WTC11 (cell line): Measurements from ENCODE around the gene NOP16. TPM values are rescaled to one million over a fixed set of nuclear protein-coding genes. Genes with fewer than 3 reads are reported as not detected.

Experiments
- ATAC-seq: fragments of 200-7000 bp; cut with Tn5 transposase; 2 replicates; pipeline ENCODE4 v1.10.0; 2021; ENCODE audit warnings: mild to moderate bottlenecking, moderate library complexity
- CTCF ChIA-PET: fragments of 300-600 bp; sonication (Branson Sonifier 250); formaldehyde crosslinking; loops from one replicate; lab custom pipeline; 2021; ENCODE audit warnings: antibody characterized with exemption; lab: Charles Lee
- POLR2A ChIA-PET: fragments of 350-600 bp; sonication (Branson Sonifier 250); formaldehyde crosslinking; loops from one replicate; lab custom pipeline; 2021; ENCODE audit warnings: antibody characterized with exemption; lab: Charles Lee
- DNase-seq: peaks from one replicate; pipeline ENCODE4 v3.0.0; 2021; ENCODE audit warnings: low spot score
- H3K27ac Mint-ChIP-seq: 2 replicates; pipeline ENCODE4 v1.8.0; 2021; ENCODE audit warnings: mixed read lengths
- H3K27me3 Mint-ChIP-seq: 2 replicates; pipeline ENCODE4 v1.8.0; 2021; ENCODE audit warnings: low read depth, mild to moderate bottlenecking, moderate library complexity, mixed read lengths
- H3K36me3 Mint-ChIP-seq: 2 replicates; pipeline ENCODE4 v1.8.0; 2021; ENCODE audit warnings: mixed read lengths
- H3K4me1 Mint-ChIP-seq: 2 replicates; pipeline ENCODE4 v1.8.0; 2022; ENCODE audit warnings: mixed read lengths
- H3K4me3 Mint-ChIP-seq: 2 replicates; pipeline ENCODE4 v1.8.0; 2021; ENCODE audit warnings: mild to moderate bottlenecking, moderate library complexity, mixed read lengths
- H3K9me3 Mint-ChIP-seq: 2 replicates; pipeline ENCODE4 v1.8.0; 2021; ENCODE audit warnings: mixed read lengths
- CREB1 ChIP-seq: sonication (generic); formaldehyde crosslinking; IDR thresholded peaks from 2 replicates; pipeline ENCODE4 v1.8.0; 2023; ENCODE audit warnings: mild to moderate bottlenecking, missing genetic modification reagents
- CREM ChIP-seq: sonication (generic); formaldehyde crosslinking; IDR thresholded peaks from 2 replicates; pipeline ENCODE4 v1.8.1; 2022; ENCODE audit warnings: mild to moderate bottlenecking, missing genetic modification reagents, moderate library complexity
- E2F5 ChIP-seq: sonication (generic); formaldehyde crosslinking; IDR thresholded peaks from 2 replicates; pipeline ENCODE4 v1.8.1; 2022; ENCODE audit warnings: mild to moderate bottlenecking, moderate library complexity, missing genetic modification reagents
- ERG ChIP-seq: fragments of 250-450 bp; sonication (Bioruptor Pico); IDR thresholded peaks from 2 replicates; pipeline ENCODE4 v1.8.0; 2021; ENCODE audit warnings: mild to moderate bottlenecking
- ESRRA ChIP-seq: sonication (generic); formaldehyde crosslinking; IDR thresholded peaks from 2 replicates; pipeline ENCODE4 v1.8.1; 2022; ENCODE audit warnings: mild to moderate bottlenecking, missing genetic modification reagents, borderline replicate concordance
- GRHL2 ChIP-seq: fragments of 250-450 bp; sonication (Bioruptor Pico); IDR thresholded peaks from 2 replicates; pipeline ENCODE4 v1.8.0; 2022; ENCODE audit warnings: mild to moderate bottlenecking, moderate library complexity; ENCODE audit not compliant: insufficient replicate concordance, severe bottlenecking
- IRF2 ChIP-seq: sonication (generic); formaldehyde crosslinking; IDR thresholded peaks from 2 replicates; pipeline ENCODE4 v1.8.0; 2022; ENCODE audit warnings: low read depth, missing genetic modification reagents, borderline replicate concordance
- KAT7 ChIP-seq: sonication (generic); formaldehyde crosslinking; IDR thresholded peaks from 2 replicates; pipeline ENCODE4 v1.8.1; 2023; ENCODE audit warnings: missing genetic modification reagents, mild to moderate bottlenecking, borderline replicate concordance
- TEAD4 ChIP-seq: sonication (generic); formaldehyde crosslinking; IDR thresholded peaks from 2 replicates; pipeline ENCODE4 v1.8.0; 2022; ENCODE audit warnings: mild to moderate bottlenecking, missing genetic modification reagents
- TP53 ChIP-seq: sonication (generic); formaldehyde crosslinking; IDR thresholded peaks from 2 replicates; pipeline ENCODE4 v1.8.1; 2023; ENCODE audit warnings: mild to moderate bottlenecking, missing genetic modification reagents
- USF2 ChIP-seq: sonication (generic); formaldehyde crosslinking; IDR thresholded peaks from 2 replicates; pipeline ENCODE4 v1.8.1; 2023; ENCODE audit warnings: mild to moderate bottlenecking, missing genetic modification reagents, moderate library complexity
- ZBTB21 ChIP-seq: sonication (generic); formaldehyde crosslinking; IDR thresholded peaks from 2 replicates; pipeline ENCODE4 v1.8.1; 2023; ENCODE audit warnings: mild to moderate bottlenecking, missing genetic modification reagents, borderline replicate concordance
- ZNF121 ChIP-seq: sonication (generic); formaldehyde crosslinking; IDR thresholded peaks from 2 replicates; pipeline ENCODE4 v1.8.0; 2023; ENCODE audit warnings: missing genetic modification reagents
- ZNF232 ChIP-seq: sonication (generic); formaldehyde crosslinking; IDR thresholded peaks from 2 replicates; pipeline ENCODE4 v1.8.0; 2022; ENCODE audit warnings: mild to moderate bottlenecking, missing genetic modification reagents
- ZNF263 ChIP-seq: sonication (generic); formaldehyde crosslinking; IDR thresholded peaks from 2 replicates; pipeline ENCODE4 v1.8.1; 2022; ENCODE audit warnings: low read depth, mild to moderate bottlenecking, moderate library complexity, missing genetic modification reagents
- ZSCAN18 ChIP-seq: fragments of 250-450 bp; sonication (Bioruptor Pico); IDR thresholded peaks from 2 replicates; pipeline ENCODE4 v2.1.2; 2022; ENCODE audit warnings: mild to moderate bottlenecking, moderate library complexity
- total RNA-seq: library from RNA; stranded (reverse); gene quantifications from 3 replicates; pipeline ENCODE4 v1.2.3, GENCODE V29; 2021

The NOP16 gene
- total RNA-seq, 1 experiment from 2014 or later = 57.7 TPM

DNA sequence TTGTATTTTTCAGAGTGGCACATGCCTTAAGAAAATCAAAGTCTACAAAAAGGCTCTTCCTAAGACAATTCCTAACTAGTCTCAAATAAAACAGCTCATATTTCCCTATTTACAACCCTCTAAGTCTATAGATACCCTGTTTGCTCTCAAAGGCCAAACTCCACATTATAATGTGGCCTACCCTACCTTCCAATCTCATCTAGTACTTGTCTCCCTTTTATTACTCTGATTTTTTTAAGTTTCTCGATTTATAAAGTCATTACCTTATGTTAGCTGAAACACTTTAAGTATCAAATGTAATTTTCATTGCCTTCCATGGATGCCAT is 46.3 kb downstream of the NOP16 start (continued):
- TF ChIP-seq ZSCAN18 = no peak
- no peak for TF ChIP-seq ZBTB21 (CRISPR knock-in tag)
- no peak for TF ChIP-seq GRHL2 (CRISPR knock-in tag)
- TF ChIP-seq KAT7 = no peak

DNA sequence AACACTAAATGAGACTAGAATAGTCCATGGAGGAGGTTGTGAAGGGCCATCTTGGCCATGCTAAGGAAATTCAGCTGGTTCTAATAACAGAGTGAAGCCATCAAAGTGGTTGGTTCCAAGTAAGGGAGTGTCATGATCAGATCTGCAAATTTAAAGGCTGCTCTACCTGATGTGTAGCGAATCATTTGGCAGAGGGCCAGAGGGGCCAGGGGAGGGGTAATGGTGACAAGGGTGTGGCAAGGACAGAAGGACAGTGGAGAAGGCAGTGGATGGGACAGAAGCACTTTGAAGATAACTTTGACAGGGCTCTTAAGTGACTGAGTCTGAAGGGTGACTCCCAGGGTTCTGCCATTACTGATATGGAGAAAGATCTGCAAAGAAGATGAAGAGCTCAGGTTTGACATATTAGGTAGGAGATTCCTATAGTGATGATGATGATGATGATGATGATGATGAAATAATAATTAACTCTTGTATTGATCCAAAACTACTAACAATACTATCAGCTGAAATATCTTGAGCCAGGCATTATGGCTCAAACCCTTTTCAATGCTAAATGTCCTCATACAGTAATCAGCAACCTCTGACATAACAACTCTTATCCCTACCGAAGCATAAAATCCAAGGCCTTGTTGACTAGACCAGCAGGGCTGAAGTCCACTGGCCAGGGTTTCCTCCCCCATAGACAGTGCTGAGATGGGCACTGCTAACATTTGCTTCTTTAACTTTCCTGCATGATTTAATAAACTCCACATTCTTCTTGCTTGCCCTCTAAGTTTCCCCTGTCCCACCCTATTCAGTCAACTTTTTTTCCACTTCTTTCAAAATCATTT is 46.9 kb downstream of the NOP16 start:
- Mint-ChIP-seq H3K36me3 (peaks cover 25% of the 10 kb centered on the region), H3K27ac (no peak overlapping the region), H3K4me1 (no peaks in the 10 kb centered on the region), H3K9me3 (no peaks in the 10 kb centered on the region), H3K4me3 (no peak overlapping the region), H3K27me3 (no peaks in the 10 kb centered on the region)
- CTCF ChIA-PET = no interaction called here
- ATAC-seq (no peak), DNase-seq (no peak)
- no peak for TF ChIP-seq CREB1 (CRISPR knock-in tag)
- no peak for TF ChIP-seq E2F5 (CRISPR knock-in tag)
- POLR2A ChIA-PET = no interaction called here

DNA sequence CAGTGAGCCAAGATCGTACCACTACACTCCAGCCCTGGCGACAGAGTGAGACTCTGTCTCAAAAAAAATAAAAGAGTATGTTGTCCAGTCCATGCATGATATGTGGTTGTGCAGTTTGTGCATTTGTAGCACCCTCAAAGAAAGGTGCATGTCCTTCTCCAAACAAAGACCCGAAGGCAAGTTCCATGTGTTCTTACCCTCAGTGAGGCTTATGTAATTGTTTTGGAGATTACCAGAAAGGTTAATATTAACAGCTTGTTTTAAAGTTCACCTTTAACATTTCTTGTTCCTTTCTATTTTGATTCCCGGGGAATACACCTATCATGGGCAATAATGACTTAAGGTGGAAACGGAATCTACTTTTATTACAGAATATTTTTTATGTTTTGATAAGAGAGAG is 49.1 kb downstream of the NOP16 start:
- no peak overlapping the region for H3K4me3 Mint-ChIP-seq
- H3K27ac Mint-ChIP-seq = no peak overlapping the region
- TF ChIP-seq ERG (no peak), USF2 (CRISPR knock-in tag) (no peak), IRF2 (no peak), E2F5 (CRISPR knock-in tag) (no peak), ZNF263 (CRISPR knock-in tag) (no peak), ZNF121 (CRISPR knock-in tag) (no peak), CREM (CRISPR knock-in tag) (no peak), TEAD4 (CRISPR knock-in tag) (no peak), TP53 (CRISPR knock-in tag) (no peak), ESRRA (CRISPR knock-in tag) (no peak), ZNF232 (CRISPR knock-in tag) (no peak)
- TF ChIP-seq, all 79 proteins: peak for 0
- Mint-ChIP-seq H3K9me3 (no peaks in the 10 kb centered on the region), H3K4me1 (no peaks in the 10 kb centered on the region), H3K36me3 (peaks cover 18% of the 10 kb centered on the region), H3K27me3 (no peaks in the 10 kb centered on the region)
- ATAC-seq (no peak), DNase-seq (no peak)
- CTCF ChIA-PET = no interaction called here
- POLR2A ChIA-PET = no interaction called here
